Activated naive CD4-positive, alpha-beta T cell treated with anti-CD3 and anti-CD28 coated beads for 36 hours (primary cell): Measurements from ENCODE around the gene JUNB. TPM values are rescaled to one million over a fixed set of nuclear protein-coding genes. Genes with fewer than 3 reads are reported as not detected.

Source experiments
- CTCF ChIA-PET: fragments of 350-600 bp; sonication (Branson Sonifier 250); formaldehyde crosslinking; loops from one replicate; lab custom pipeline; 2021; ENCODE audit warnings: antibody characterized with exemption; lab: Charles Lee
- DNase-seq: peaks from one replicate; pipeline ENCODE4 v3.0.0-alpha.2; 2020
- H3K27ac Mint-ChIP-seq: one replicate; pipeline ENCODE4 v1.8.0; 2021; ENCODE audit warnings: mild to moderate bottlenecking, mixed read lengths
- H3K27me3 Mint-ChIP-seq: one replicate; pipeline ENCODE4 v1.8.0; 2021; ENCODE audit warnings: low read depth, mixed read lengths
- H3K36me3 Mint-ChIP-seq: one replicate; pipeline ENCODE4 v1.8.0; 2021; ENCODE audit warnings: low read depth, mixed read lengths
- H3K4me1 Mint-ChIP-seq: one replicate; pipeline ENCODE4 v1.8.0; 2021; ENCODE audit warnings: low read depth, mixed read lengths
- H3K4me3 Mint-ChIP-seq: one replicate; pipeline ENCODE4 v1.8.0; 2021; ENCODE audit warnings: mild to moderate bottlenecking, moderate library complexity, mixed read lengths
- H3K9me3 Mint-ChIP-seq: one replicate; pipeline ENCODE4 v1.8.0; 2021; ENCODE audit warnings: mixed read lengths
- intact Hi-C: fragments of 100-400 bp; cut with micrococcal nuclease; formaldehyde crosslinking; loops from one replicate; pipeline ENCODE4 v1.15.1; 2023
- total RNA-seq, 2 experiments: library from RNA; stranded (reverse); gene quantifications; one replicate each; pipeline ENCODE4 v1.2.3, GENCODE V29; 2021

The JUNB gene
- total RNA-seq, 2 experiments from 2014 or later: 292 to 296 TPM

GRCh38 chr19:12785431-12786031 lies 5.8 kb upstream of the JUNB start:
- Mint-ChIP-seq H3K4me3 (no peak overlapping the region), H3K36me3 (no peaks in the 10 kb centered on the region)

DNA sequence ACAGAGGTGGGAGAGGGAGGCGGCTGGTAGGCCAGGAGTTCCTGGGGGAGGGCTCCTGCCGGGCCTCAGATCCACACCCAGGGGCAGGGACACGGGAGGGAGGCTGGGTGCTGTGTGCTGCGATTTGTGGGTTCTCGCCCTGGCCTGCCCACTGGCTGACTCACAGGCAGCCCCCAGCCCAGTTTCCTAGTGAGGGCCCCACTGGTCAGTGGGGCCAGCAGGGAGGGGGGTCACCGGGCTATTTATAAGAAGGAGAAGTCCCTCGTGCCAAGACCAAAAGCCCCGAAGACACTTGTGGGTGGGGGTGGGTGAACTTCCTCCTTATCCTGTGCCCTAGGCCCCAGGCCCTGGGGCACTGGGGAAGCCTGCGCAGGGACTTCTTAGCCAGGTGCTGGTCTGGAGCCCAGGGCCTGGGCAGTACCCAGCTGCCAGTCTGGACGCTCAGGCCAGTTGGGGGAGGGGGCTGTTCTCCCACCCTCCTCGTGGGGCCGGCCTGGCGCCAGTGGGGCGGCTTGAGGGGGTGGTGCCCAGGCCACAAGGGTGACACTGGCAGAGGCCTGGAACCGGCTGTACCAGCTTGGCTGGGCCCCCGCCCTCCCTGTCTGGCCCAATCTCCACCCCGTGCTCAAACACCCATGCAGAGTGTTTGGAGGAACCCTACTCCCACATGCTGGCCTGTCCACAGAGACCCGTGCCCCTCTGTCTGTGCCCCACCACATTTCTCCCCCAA lies 5.0 kb upstream of the JUNB start:
- Mint-ChIP-seq H3K9me3 (no peaks in the 10 kb centered on the region), H3K4me3 (no peak overlapping the region), H3K4me1 (peaks cover 27% of the 10 kb centered on the region), H3K36me3 (peaks cover under 1% of the 10 kb centered on the region), H3K27me3 (no peaks in the 10 kb centered on the region), H3K27ac (peak overlapping the region; percentile 30)
- no peak for DNase-seq
- intact Hi-C loops: loop anchor here (10.0 kb wide), 1 partner anchor 1058 kb away; no protein-coding TSS in a partner anchor
- CTCF ChIA-PET: interaction anchor here (1.8 to 4.5 kb wide), 2 partner anchors 9 to 10 kb away, joined by 10 to 36 read pairs; no protein-coding TSS in a partner anchor

More at GRCh38 chr19:12785431-12786031, 5.8 kb upstream of the JUNB start:
- Mint-ChIP-seq H3K27ac (no peak overlapping the region), H3K9me3 (no peaks in the 10 kb centered on the region), H3K4me1 (peaks cover 27% of the 10 kb centered on the region), H3K27me3 (no peaks in the 10 kb centered on the region)
- intact Hi-C loops: loop anchor here (10.0 kb wide), 1 partner anchor 1059 kb away; no protein-coding TSS in a partner anchor
- no peak for DNase-seq
- CTCF ChIA-PET: interaction anchor here (0.7 to 4.5 kb wide), 2 partner anchors 8 to 11 kb away, joined by 4 to 36 read pairs; no protein-coding TSS in a partner anchor

- H3K4me3 Mint-ChIP-seq: no peak overlapping the region
- peak overlapping the region; percentile 30 for H3K27ac Mint-ChIP-seq
- CTCF ChIA-PET: interaction anchor here (1.8 to 4.5 kb wide), 2 partner anchors 9 kb away, joined by 10 to 36 read pairs; no protein-coding TSS in a partner anchor
- no peaks in the 10 kb centered on the region for H3K27me3 Mint-ChIP-seq
- intact Hi-C loops: loop anchor here (10.0 kb wide), 1 partner anchor 1058 kb away; no protein-coding TSS in a partner anchor
- no peaks in the 10 kb centered on the region for H3K9me3 Mint-ChIP-seq
- peaks cover 22% of the 10 kb centered on the region for H3K4me1 Mint-ChIP-seq
- DNase-seq: no peak
- peaks cover 4% of the 10 kb centered on the region for H3K36me3 Mint-ChIP-seq
Observed at GRCh38 chr19:12786952-12787351, 4.3 kb upstream of the JUNB start.

GRCh38 chr19:12787458-12787857 lies 3.8 kb upstream of the JUNB start:
- intact Hi-C loops: loop anchor here (10.0 kb wide), 1 partner anchor 1057 kb away; no protein-coding TSS in a partner anchor
- H3K9me3 Mint-ChIP-seq: no peaks in the 10 kb centered on the region
- H3K27me3 Mint-ChIP-seq: no peaks in the 10 kb centered on the region
- DNase-seq: no peak
- H3K27ac Mint-ChIP-seq: no peak overlapping the region
- peaks cover 19% of the 10 kb centered on the region for H3K4me1 Mint-ChIP-seq
- peaks cover 6% of the 10 kb centered on the region for H3K36me3 Mint-ChIP-seq
- no peak overlapping the region for H3K4me3 Mint-ChIP-seq
- CTCF ChIA-PET: interaction anchor here (0.7 to 4.5 kb wide), 3 partner anchors 8 to 60 kb away, joined by 3 to 36 read pairs (median 10); no protein-coding TSS in a partner anchor

GRCh38 chr19:12788042-12788681 lies 3.1 kb upstream of the JUNB start:
- peaks cover 11% of the 10 kb centered on the region for H3K36me3 Mint-ChIP-seq
- H3K27ac Mint-ChIP-seq: peak overlapping the region; percentile 95
- no peaks in the 10 kb centered on the region for H3K27me3 Mint-ChIP-seq
- intact Hi-C loops: loop anchor here (2.0 to 10.0 kb wide), 2 partner anchors 455 to 1057 kb away; partner anchors contain the start of gene ZNF563
- H3K4me1 Mint-ChIP-seq: peaks cover 19% of the 10 kb centered on the region
- no peak for DNase-seq
- H3K9me3 Mint-ChIP-seq: no peaks in the 10 kb centered on the region
- CTCF ChIA-PET: interaction anchor here (0.7 to 4.5 kb wide), 3 partner anchors 8 to 60 kb away, joined by 3 to 36 read pairs (median 10); no protein-coding TSS in a partner anchor
- H3K4me3 Mint-ChIP-seq: no peak overlapping the region

- intact Hi-C loops: loop anchor here (2.0 to 10.0 kb wide), 2 partner anchors 456 to 1056 kb away; partner anchors contain the start of gene ZNF563
- Mint-ChIP-seq H3K27ac (peak overlapping the region; percentile 95), H3K36me3 (peaks cover 14% of the 10 kb centered on the region), H3K9me3 (no peaks in the 10 kb centered on the region), H3K27me3 (no peaks in the 10 kb centered on the region), H3K4me1 (peaks cover 15% of the 10 kb centered on the region), H3K4me3 (peak overlapping the region; percentile 84)
- DNase-seq: peak; percentile 69
- CTCF ChIA-PET: interaction anchor here (4.5 kb wide), 1 partner anchor 11 kb away, joined by 36 read pairs; no protein-coding TSS in a partner anchor
Observed at GRCh38 chr19:12788682-12789097, 2.6 kb upstream of the JUNB start.

- H3K27me3 Mint-ChIP-seq: no peaks in the 10 kb centered on the region
- peak overlapping the region; percentile 97 for H3K4me3 Mint-ChIP-seq
- CTCF ChIA-PET: interaction anchor here (4.5 kb wide), 1 partner anchor 12 kb away, joined by 36 read pairs; no protein-coding TSS in a partner anchor
- peak; percentile 51 for DNase-seq
- H3K4me1 Mint-ChIP-seq: peaks cover 17% of the 10 kb centered on the region
- H3K27ac Mint-ChIP-seq: peak overlapping the region; percentile 95
- intact Hi-C loops: loop anchor here (2.0 to 10.0 kb wide), 2 partner anchors 456 to 1056 kb away; partner anchors contain the start of gene ZNF563
- H3K36me3 Mint-ChIP-seq: peaks cover 14% of the 10 kb centered on the region
- no peaks in the 10 kb centered on the region for H3K9me3 Mint-ChIP-seq
Observed at GRCh38 chr19:12789098-12789903, 2.0 kb upstream of the JUNB start.

DNA sequence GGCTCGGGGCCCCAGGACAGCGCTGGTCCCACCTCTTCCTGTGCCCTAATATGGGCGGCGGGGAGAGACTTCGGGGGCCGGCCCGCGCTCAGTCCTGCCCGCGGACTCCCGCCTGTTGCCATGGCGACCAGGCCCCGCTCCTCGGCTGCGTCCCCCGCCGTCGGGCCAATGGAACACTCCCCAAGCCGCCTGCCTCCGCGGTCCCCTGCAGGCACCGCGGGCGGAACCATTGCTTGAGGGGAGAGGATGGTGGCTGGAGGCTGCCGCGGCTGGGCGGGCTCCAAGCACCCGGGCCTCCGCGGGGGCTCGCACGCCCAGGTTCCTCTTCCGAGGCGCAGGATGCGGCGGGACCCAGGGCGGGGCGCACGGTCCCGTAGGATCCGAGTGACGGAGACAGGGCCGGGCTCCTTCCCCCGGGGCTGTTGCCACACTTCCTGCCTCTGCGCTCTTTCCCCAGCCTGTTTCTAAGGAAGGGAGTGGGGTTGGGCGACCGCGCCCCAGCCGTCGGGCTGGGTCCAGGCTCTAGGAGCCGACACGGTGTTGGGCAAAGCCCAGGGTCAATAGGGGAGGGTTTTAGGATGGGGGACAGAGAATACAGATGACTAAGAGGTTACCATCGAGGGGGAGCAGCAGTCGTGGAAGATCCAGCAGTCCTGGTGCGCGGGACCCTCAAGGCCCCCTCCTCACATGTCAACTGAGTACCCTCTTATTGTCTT lies 1.2 kb upstream of the JUNB start:
- intact Hi-C loops: loop anchor here (2.0 to 10.0 kb wide), 4 partner anchors 149 to 1055 kb away; partner anchors contain the start of genes CALR and ZNF563
- H3K27me3 Mint-ChIP-seq: no peaks in the 10 kb centered on the region

GRCh38 chr19:12790628-12791344 lies 500 bp upstream of the JUNB start:
- Mint-ChIP-seq H3K4me3 (peak overlapping the region; percentile 97), H3K36me3 (peaks cover 14% of the 10 kb centered on the region), H3K27me3 (no peaks in the 10 kb centered on the region), H3K4me1 (peaks cover 29% of the 10 kb centered on the region), H3K27ac (peak overlapping the region; percentile 96), H3K9me3 (no peaks in the 10 kb centered on the region)
- CTCF ChIA-PET: interaction anchor here (0.9 to 13.8 kb wide), 3 partner anchors 8 to 26 kb away, joined by 4 to 303 read pairs (median 40); partner anchors contain the start of gene HOOK2
- intact Hi-C loops: loop anchor here (1.0 to 2.0 kb wide), 4 partner anchors 8 to 366 kb away; partner anchors contain the start of genes CALR and PRDX2
- no peak for DNase-seq

More for the DNA sequence above, 1.2 kb upstream of the JUNB start:
- CTCF ChIA-PET: interaction anchor here (0.9 to 13.8 kb wide), 3 partner anchors 12 to 25 kb away, joined by 4 to 303 read pairs (median 36); partner anchors contain the start of gene HOOK2
- Mint-ChIP-seq H3K36me3 (peaks cover 14% of the 10 kb centered on the region), H3K27ac (peak overlapping the region; percentile 96), H3K4me1 (peaks cover 25% of the 10 kb centered on the region), H3K9me3 (no peaks in the 10 kb centered on the region), H3K4me3 (peak overlapping the region; percentile 97)
- DNase-seq: peak; percentile 97
